Measurements from ENCODE around the gene SUN5.

The SUN5 gene

GRCh38 chr20:32970115-32970972 is 33.9 kb downstream of the SUN5 start:
- TF ChIP-seq TAF1 (IDR thresholded peaks at IDR 0.05; ENCODE audit: borderline replicate concordance, low read depth, low read length) (no peak), POLR2AphosphoS5 (IDR thresholded peaks at IDR 0.05; ENCODE audit: low read depth, low read length) (no peak), POLR2A (IDR thresholded peaks at IDR 0.05; ENCODE audit: low read depth, low read length) (no peak)
- DNase-seq (ENCODE audit: insufficient read length) (no peak), FAIRE-seq (no peak)

- no peak for TF ChIP-seq POLR2AphosphoS5 (IDR thresholded peaks at IDR 0.05; ENCODE audit: low read depth, low read length)
- TF ChIP-seq POLR2A (IDR thresholded peaks at IDR 0.05; ENCODE audit: low read depth, low read length): no peak
- no peak for TF ChIP-seq TAF1 (IDR thresholded peaks at IDR 0.05; ENCODE audit: borderline replicate concordance, low read depth, low read length)
- no peak for FAIRE-seq
- no peak for DNase-seq (ENCODE audit: insufficient read length)
Observed at GRCh38 chr20:32969356-32970114, 34.7 kb downstream of the SUN5 start.

- FAIRE-seq (no peak), DNase-seq (ENCODE audit: insufficient read length) (no peak)
- TF ChIP-seq TAF1 (IDR thresholded peaks at IDR 0.05; ENCODE audit: borderline replicate concordance, low read depth, low read length) (no peak), POLR2AphosphoS5 (IDR thresholded peaks at IDR 0.05; ENCODE audit: low read depth, low read length) (no peak), POLR2A (IDR thresholded peaks at IDR 0.05; ENCODE audit: low read depth, low read length) (no peak)
Observed at GRCh38 chr20:32968478-32969241, 35.6 kb downstream of the SUN5 start.

GRCh38 chr20:32967961-32968457 is 36.2 kb downstream of the SUN5 start:
- FAIRE-seq (no peak), DNase-seq (ENCODE audit: insufficient read length) (no peak)
- TF ChIP-seq POLR2A (IDR thresholded peaks at IDR 0.05; ENCODE audit: low read depth, low read length): no peak
- no peak for TF ChIP-seq TAF1 (IDR thresholded peaks at IDR 0.05; ENCODE audit: borderline replicate concordance, low read depth, low read length)
- no peak for TF ChIP-seq POLR2AphosphoS5 (IDR thresholded peaks at IDR 0.05; ENCODE audit: low read depth, low read length)

GRCh38 chr20:32966881-32967781 is 37.1 kb downstream of the SUN5 start:
- TF ChIP-seq POLR2A (IDR thresholded peaks at IDR 0.05; ENCODE audit: low read depth, low read length): no peak
- TF ChIP-seq TAF1 (IDR thresholded peaks at IDR 0.05; ENCODE audit: borderline replicate concordance, low read depth, low read length): no peak
- TF ChIP-seq POLR2AphosphoS5 (IDR thresholded peaks at IDR 0.05; ENCODE audit: low read depth, low read length): no peak
- DNase-seq (ENCODE audit: insufficient read length): no peak
- FAIRE-seq: peak; percentile 83

GRCh38 chr20:32966382-32966781 is 37.9 kb downstream of the SUN5 start:
- DNase-seq (ENCODE audit: insufficient read length): no peak
- FAIRE-seq: no peak
- TF ChIP-seq POLR2A (IDR thresholded peaks at IDR 0.05; ENCODE audit: low read depth, low read length) (no peak), TAF1 (IDR thresholded peaks at IDR 0.05; ENCODE audit: borderline replicate concordance, low read depth, low read length) (no peak), POLR2AphosphoS5 (IDR thresholded peaks at IDR 0.05; ENCODE audit: low read depth, low read length) (no peak)

GRCh38 chr20:32965581-32966373 is 38.5 kb downstream of the SUN5 start:
- FAIRE-seq (no peak), DNase-seq (ENCODE audit: insufficient read length) (no peak)
- TF ChIP-seq POLR2AphosphoS5 (IDR thresholded peaks at IDR 0.05; ENCODE audit: low read depth, low read length) (no peak), POLR2A (IDR thresholded peaks at IDR 0.05; ENCODE audit: low read depth, low read length) (no peak), TAF1 (IDR thresholded peaks at IDR 0.05; ENCODE audit: borderline replicate concordance, low read depth, low read length) (no peak)

- FAIRE-seq (no peak), DNase-seq (ENCODE audit: insufficient read length) (no peak)
- no peak for TF ChIP-seq POLR2A (IDR thresholded peaks at IDR 0.05; ENCODE audit: low read depth, low read length)
- TF ChIP-seq POLR2AphosphoS5 (IDR thresholded peaks at IDR 0.05; ENCODE audit: low read depth, low read length): no peak
- no peak for TF ChIP-seq TAF1 (IDR thresholded peaks at IDR 0.05; ENCODE audit: borderline replicate concordance, low read depth, low read length)
Observed at GRCh38 chr20:32965115-32965514, 39.1 kb downstream of the SUN5 start.

GRCh38 chr20:32964575-32964974 is 39.7 kb downstream of the SUN5 start:
- no peak for FAIRE-seq
- no peak for DNase-seq (ENCODE audit: insufficient read length)
- TF ChIP-seq POLR2AphosphoS5 (IDR thresholded peaks at IDR 0.05; ENCODE audit: low read depth, low read length): no peak
- TF ChIP-seq TAF1 (IDR thresholded peaks at IDR 0.05; ENCODE audit: borderline replicate concordance, low read depth, low read length): no peak
- TF ChIP-seq POLR2A (IDR thresholded peaks at IDR 0.05; ENCODE audit: low read depth, low read length): no peak

Measured in GM12892 (cell line).